Measurements from ENCODE around the gene INS. TPM values are rescaled to one million over a fixed set of nuclear protein-coding genes. Genes with fewer than 3 reads are reported as not detected.

Gene INS
- total RNA-seq, 2 experiments from 2014 or later, result not detected

GRCh38 chr11:2204361-2205213 lies 43.6 kb upstream of the INS start:
- no peaks in the 10 kb centered on the region for H3K36me3 ChIP-seq (ENCODE audit: insufficient read depth, low read length)
- Mint-ChIP-seq H3K27me3 (no peaks in the 10 kb centered on the region), H3K4me3 (no peak overlapping the region), H3K9me3 (no peaks in the 10 kb centered on the region), H3K36me3 (ENCODE audit: low read depth) (no peaks in the 10 kb centered on the region), H3K27ac (no peak overlapping the region), H3K4me1 (ENCODE audit: low read depth) (no peaks in the 10 kb centered on the region)
- POLR2A ChIA-PET, result no interaction called here
- TF ChIP-seq, protein P1, sequence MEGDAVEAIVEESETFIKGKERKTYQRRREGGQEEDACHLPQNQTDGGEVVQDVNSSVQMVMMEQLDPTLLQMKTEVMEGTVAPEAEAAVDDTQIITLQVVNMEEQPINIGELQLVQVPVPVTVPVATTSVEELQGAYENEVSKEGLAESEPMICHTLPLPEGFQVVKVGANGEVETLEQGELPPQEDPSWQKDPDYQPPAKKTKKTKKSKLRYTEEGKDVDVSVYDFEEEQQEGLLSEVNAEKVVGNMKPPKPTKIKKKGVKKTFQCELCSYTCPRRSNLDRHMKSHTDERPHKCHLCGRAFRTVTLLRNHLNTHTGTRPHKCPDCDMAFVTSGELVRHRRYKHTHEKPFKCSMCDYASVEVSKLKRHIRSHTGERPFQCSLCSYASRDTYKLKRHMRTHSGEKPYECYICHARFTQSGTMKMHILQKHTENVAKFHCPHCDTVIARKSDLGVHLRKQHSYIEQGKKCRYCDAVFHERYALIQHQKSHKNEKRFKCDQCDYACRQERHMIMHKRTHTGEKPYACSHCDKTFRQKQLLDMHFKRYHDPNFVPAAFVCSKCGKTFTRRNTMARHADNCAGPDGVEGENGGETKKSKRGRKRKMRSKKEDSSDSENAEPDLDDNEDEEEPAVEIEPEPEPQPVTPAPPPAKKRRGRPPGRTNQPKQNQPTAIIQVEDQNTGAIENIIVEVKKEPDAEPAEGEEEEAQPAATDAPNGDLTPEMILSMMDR (IDR thresholded peaks at IDR 0.05), result no peak
- DNase-seq (peak in 1 of 14 experiments; percentile 10), ATAC-seq (ENCODE audit: poor library complexity) (no peak)
- no peak overlapping the region for H3K27ac ChIP-seq (ENCODE audit: low read depth in 1 of 2, low read length in 2 of 2)
- H3K4me3 ChIP-seq (ENCODE audit: low read length), result no peak overlapping the region
- intact Hi-C loops (cut with DNase I, micrococcal nuclease), result loop anchor here in 1 of 2 experiments (10.0 kb wide), 1 partner anchor 100 kb away; the partner anchor contains the start of genes C11orf21 and TSPAN32
- H3K27me3 ChIP-seq (ENCODE audit: control insufficient read depth in 1 of 2, insufficient read depth in 2 of 2, low read length in 2 of 2), result no peaks in the 10 kb centered on the region
- no peaks in the 10 kb centered on the region for H3K4me1 ChIP-seq (ENCODE audit: insufficient read depth, low read length)
- CTCF ChIA-PET, result no interaction called here
- peaks cover 0 to 21% of the 10 kb centered on the region in 2 experiments for H3K9me3 ChIP-seq (ENCODE audit: control insufficient read depth in 1 of 2, insufficient read depth in 1 of 2, low read length in 2 of 2)

DNA sequence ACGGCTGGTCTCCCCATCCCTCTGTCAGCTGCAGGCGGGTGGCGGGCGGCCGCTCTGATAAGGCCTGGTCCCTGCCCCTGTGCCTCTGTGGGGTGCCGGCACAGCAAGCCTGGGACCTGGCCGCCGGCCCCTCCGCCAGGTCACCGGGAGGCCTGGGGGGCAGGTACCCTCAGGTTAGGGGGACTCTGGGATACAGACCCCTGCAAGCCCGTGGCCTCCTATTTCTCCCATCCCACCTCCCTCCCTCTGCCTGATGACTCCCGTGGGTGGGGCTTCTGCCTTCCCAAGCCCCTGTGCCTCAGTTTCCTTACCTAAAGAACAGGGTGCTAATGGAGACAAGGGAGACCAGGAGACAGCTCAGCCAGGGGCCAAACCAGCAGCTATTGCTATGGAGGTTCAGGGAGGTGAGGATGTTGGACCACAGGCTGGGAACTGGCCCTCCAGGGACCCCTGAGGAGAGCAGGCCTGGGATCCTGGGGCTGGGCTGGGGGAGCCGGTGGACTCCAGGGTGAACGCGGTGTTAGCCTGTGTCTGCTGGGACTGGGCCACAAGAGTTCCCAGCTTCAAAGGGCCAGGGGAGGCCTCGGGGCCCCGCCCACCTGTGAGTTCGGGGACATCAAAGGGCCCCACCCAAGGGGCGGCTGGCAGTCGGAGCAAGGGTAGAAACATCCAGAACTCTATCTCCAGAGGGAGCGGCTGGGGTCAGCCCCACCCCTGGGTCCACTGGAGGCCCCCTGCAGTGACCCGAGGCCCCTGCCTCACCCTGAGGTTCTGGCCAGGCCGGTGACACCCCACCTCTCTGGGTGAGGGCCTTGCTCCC lies 42.6 kb upstream of the INS start:
- ChIA-PET CTCF (no interaction called here), POLR2A (no interaction called here)

GRCh38 chr11:2202900-2203439 lies 42.0 kb upstream of the INS start:
- H3K4me1 Mint-ChIP-seq (ENCODE audit: low read depth), result no peaks in the 10 kb centered on the region
- H3K9me3 Mint-ChIP-seq, result no peaks in the 10 kb centered on the region
- H3K27me3 Mint-ChIP-seq, result no peaks in the 10 kb centered on the region
- TF ChIP-seq, protein P1 (IDR thresholded peaks at IDR 0.05), result no peak
- peak in 1 of 14 experiments; percentile 2 for DNase-seq
- no peak for ATAC-seq (ENCODE audit: poor library complexity)
- peaks cover 0 to 17% of the 10 kb centered on the region in 2 experiments for H3K9me3 ChIP-seq (ENCODE audit: control insufficient read depth in 1 of 2, insufficient read depth in 1 of 2, low read length in 2 of 2)
- H3K36me3 ChIP-seq (ENCODE audit: insufficient read depth, low read length), result no peaks in the 10 kb centered on the region
- no peak overlapping the region for H3K27ac Mint-ChIP-seq
- H3K27me3 ChIP-seq (ENCODE audit: control insufficient read depth in 1 of 2, insufficient read depth in 2 of 2, low read length in 2 of 2), result no peaks in the 10 kb centered on the region
- no peaks in the 10 kb centered on the region for H3K36me3 Mint-ChIP-seq (ENCODE audit: low read depth)
- ChIA-PET POLR2A (no interaction called here), CTCF (no interaction called here)
- no peak overlapping the region for H3K4me3 ChIP-seq (ENCODE audit: low read length)
- H3K4me3 Mint-ChIP-seq, result no peak overlapping the region
- H3K4me1 ChIP-seq (ENCODE audit: insufficient read depth, low read length), result no peaks in the 10 kb centered on the region
- intact Hi-C loops (cut with DNase I, micrococcal nuclease), result loop anchor here in 1 of 2 experiments (10.0 kb wide), 1 partner anchor 102 kb away; the partner anchor contains the start of genes C11orf21 and TSPAN32
- H3K27ac ChIP-seq (ENCODE audit: low read depth in 1 of 2, low read length in 2 of 2), result no peak overlapping the region

More for the DNA sequence above, 42.6 kb upstream of the INS start:
- Histone ChIP-seq H3K27me3 (ENCODE audit: control insufficient read depth in 1 of 2, insufficient read depth in 2 of 2, low read length in 2 of 2) (no peaks in the 10 kb centered on the region), H3K4me3 (ENCODE audit: low read length) (no peak overlapping the region), H3K9me3 (ENCODE audit: control insufficient read depth in 1 of 2, insufficient read depth in 1 of 2, low read length in 2 of 2) (peaks cover 0 to 21% of the 10 kb centered on the region in 2 experiments), H3K27ac (ENCODE audit: low read depth in 1 of 2, low read length in 2 of 2) (no peak overlapping the region), H3K4me1 (ENCODE audit: insufficient read depth, low read length) (no peaks in the 10 kb centered on the region), H3K36me3 (ENCODE audit: insufficient read depth, low read length) (no peaks in the 10 kb centered on the region)
- Mint-ChIP-seq H3K4me3 (no peak overlapping the region), H3K36me3 (ENCODE audit: low read depth) (no peaks in the 10 kb centered on the region), H3K9me3 (no peaks in the 10 kb centered on the region), H3K4me1 (ENCODE audit: low read depth) (no peaks in the 10 kb centered on the region), H3K27ac (no peak overlapping the region), H3K27me3 (no peaks in the 10 kb centered on the region)
- TF ChIP-seq, protein P1 (IDR thresholded peaks at IDR 0.05), result no peak
- ATAC-seq (ENCODE audit: poor library complexity) (no peak), DNase-seq (peak in 2 of 14 experiments; percentile 6 to 21)
- intact Hi-C loops (cut with DNase I, micrococcal nuclease), result loop anchor here in 1 of 2 experiments (10.0 kb wide), 1 partner anchor 101 kb away; the partner anchor contains the start of genes C11orf21 and TSPAN32
